ENCODE measurements around the gene PAQR8. TPM values are rescaled to one million over a fixed set of nuclear protein-coding genes. Genes with fewer than 3 reads are reported as not detected.

Gene PAQR8
- 4.2 and 4.6 TPM in 2 replicates for polyA plus RNA-seq (2011; rRNA removed)
- 4.6 and 5.3 TPM in 2 replicates for polyA minus RNA-seq (2011; rRNA and poly(A)+ RNA removed)

- Histone ChIP-seq H3K9me3 (ENCODE audit: control insufficient read depth, insufficient read depth, low read length) (no peaks in the 10 kb centered on the region; the same call in 1 of the 2 replicates), H3K4me3 (ENCODE audit: low read depth, low read length) (peak within 1 kb of the TSS; percentile 77), H3K27ac (ENCODE audit: low read depth, low read length) (peak within 1 kb of the TSS; percentile 25), H3K27me3 (ENCODE audit: control insufficient read depth, insufficient read depth, low read length) (no peaks in the 10 kb centered on the region)
- ChIA-PET CTCF (interaction anchor here (0.6 to 4.3 kb wide), 5 partner anchors 10 to 98 kb away, joined by 3 to 26 read pairs (median 4); partner anchors contain the start of gene MCM3), POLR2A (interaction anchor here (0.6 to 1.6 kb wide), 5 partner anchors 10 to 78 kb away, joined by 3 to 8 read pairs (median 4); partner anchors contain the start of gene MCM3)
- TF ChIP-seq CTCF (IDR thresholded peaks at IDR 0.05; ENCODE audit: low read depth, low read length): no peak
- no peak for DNase-seq (ENCODE audit: low read depth, low spot score)
Measured at GRCh38 chr6:52361945-52362442, at the start of gene PAQR8. Gene PAQR8 (plus strand): TSS chr6:52362151. CDS start chr6:52403214, 41,063 bp downstream.

- TF ChIP-seq CTCF (IDR thresholded peaks at IDR 0.05; ENCODE audit: low read depth, low read length): no peak
Measured at GRCh38 chr6:52312461-52312860, 49.5 kb upstream of the PAQR8 start.

GRCh38 chr6:52314752-52315151 is 47.2 kb upstream of the PAQR8 start:
- ChIA-PET POLR2A (no interaction called here), CTCF (no interaction called here)
- no peak overlapping the region for H3K27ac ChIP-seq (ENCODE audit: low read depth, low read length)

More at GRCh38 chr6:52312461-52312860, 49.5 kb upstream of the PAQR8 start:
- Histone ChIP-seq H3K4me3 (ENCODE audit: low read depth, low read length) (no peak overlapping the region), H3K9me3 (ENCODE audit: control insufficient read depth, insufficient read depth, low read length) (no peaks in the 10 kb centered on the region), H3K27me3 (ENCODE audit: control insufficient read depth, insufficient read depth, low read length) (no peaks in the 10 kb centered on the region), H3K27ac (ENCODE audit: low read depth, low read length) (no peak overlapping the region)
- ChIA-PET POLR2A (no interaction called here), CTCF (interaction anchor here (1.6 kb wide), 1 partner anchor 26 kb away, joined by 7 read pairs; no protein-coding TSS in a partner anchor)
- no peak for DNase-seq (ENCODE audit: low read depth, low spot score)

GRCh38 chr6:52317211-52317610 is 44.7 kb upstream of the PAQR8 start:
- ChIA-PET CTCF (no interaction called here), POLR2A (no interaction called here)
- DNase-seq (ENCODE audit: low read depth, low spot score): no peak
- no peak for TF ChIP-seq CTCF (IDR thresholded peaks at IDR 0.05; ENCODE audit: low read depth, low read length)
- Histone ChIP-seq H3K27me3 (ENCODE audit: control insufficient read depth, insufficient read depth, low read length) (no peaks in the 10 kb centered on the region), H3K4me3 (ENCODE audit: low read depth, low read length) (no peak overlapping the region), H3K9me3 (ENCODE audit: control insufficient read depth, insufficient read depth, low read length) (no peaks in the 10 kb centered on the region), H3K27ac (ENCODE audit: low read depth, low read length) (no peak overlapping the region)

More at GRCh38 chr6:52314752-52315151, 47.2 kb upstream of the PAQR8 start:
- Histone ChIP-seq H3K9me3 (ENCODE audit: control insufficient read depth, insufficient read depth, low read length) (no peaks in the 10 kb centered on the region), H3K4me3 (ENCODE audit: low read depth, low read length) (no peak overlapping the region), H3K27me3 (ENCODE audit: control insufficient read depth, insufficient read depth, low read length) (no peaks in the 10 kb centered on the region)
- DNase-seq (ENCODE audit: low read depth, low spot score): no peak
- no peak for TF ChIP-seq CTCF (IDR thresholded peaks at IDR 0.05; ENCODE audit: low read depth, low read length)

GRCh38 chr6:52317841-52318581 is 43.9 kb upstream of the PAQR8 start:
- peak; percentile 11 for DNase-seq (ENCODE audit: low read depth, low spot score)
- ChIA-PET POLR2A (interaction anchor here (1.0 kb wide), 1 partner anchor 44 kb away, joined by 4 read pairs; the partner anchor contains the start of gene PAQR8), CTCF (no interaction called here)
- no peak for TF ChIP-seq CTCF (IDR thresholded peaks at IDR 0.05; ENCODE audit: low read depth, low read length)
- H3K27me3 ChIP-seq (ENCODE audit: control insufficient read depth, insufficient read depth, low read length): no peaks in the 10 kb centered on the region
- no peaks in the 10 kb centered on the region for H3K9me3 ChIP-seq (ENCODE audit: control insufficient read depth, insufficient read depth, low read length)
- no peak overlapping the region for H3K27ac ChIP-seq (ENCODE audit: low read depth, low read length)
- H3K4me3 ChIP-seq (ENCODE audit: low read depth, low read length): no peak overlapping the region

Measured in AG04450 (cell line).